GM18868 (cell line): ENCODE measurements around the gene APLP2.
"Not testable (repeated sequence)": the region's sequence is repeated elsewhere in the genome, so short reads cannot be mapped to it uniquely, and the experiment has no call there.

Experiments
- ATAC-seq: cut with Tn5 transposase; IDR thresholded peaks from one replicate; pipeline ENCODE4 v1.9.1; 2021; ENCODE audit warnings: mild to moderate bottlenecking, moderate library complexity; ENCODE audit not compliant: unreplicated experiment

APLP2 gene

GRCh38 chr11:130088919-130089673, 19.4 kb downstream of the APLP2 start:
- ATAC-seq = no peak

GRCh38 chr11:130089674-130090073, 20.0 kb downstream of the APLP2 start:
- no peak for ATAC-seq

GRCh38 chr11:130090517-130090916, 20.8 kb downstream of the APLP2 start:
- not testable (repeated sequence) for ATAC-seq

- ATAC-seq = not testable (repeated sequence)
These were observed 21.5 kb downstream of the APLP2 start for GRCh38 chr11:130091169-130091568.

- ATAC-seq = no peak
These were observed 23.0 kb downstream of the APLP2 start for GRCh38 chr11:130092661-130093060.

GRCh38 chr11:130094614-130095013, 24.9 kb downstream of the APLP2 start:
- ATAC-seq = no peak

- ATAC-seq = no peak
These were observed 25.6 kb downstream of the APLP2 start for GRCh38 chr11:130095326-130095725.

GRCh38 chr11:130096042-130096441, 26.3 kb downstream of the APLP2 start:
- no peak for ATAC-seq

- no peak for ATAC-seq
These were observed 27.1 kb downstream of the APLP2 start for GRCh38 chr11:130096823-130097222.

- ATAC-seq = no peak
These were observed 27.6 kb downstream of the APLP2 start for GRCh38 chr11:130097285-130097684.

- no peak for ATAC-seq
These were observed 29.7 kb downstream of the APLP2 start for GRCh38 chr11:130099356-130099755.

GRCh38 chr11:130100381-130101095, 30.8 kb downstream of the APLP2 start:
- no peak for ATAC-seq

- ATAC-seq = no peak
These were observed 32.0 kb downstream of the APLP2 start for GRCh38 chr11:130101661-130102060.

- no peak for ATAC-seq
These were observed 32.9 kb downstream of the APLP2 start for GRCh38 chr11:130102301-130103249.

- ATAC-seq = no peak
These were observed 33.7 kb downstream of the APLP2 start for GRCh38 chr11:130103296-130103814.

- no peak for ATAC-seq
These were observed 36.7 kb downstream of the APLP2 start for GRCh38 chr11:130106381-130106780.

- ATAC-seq = not testable (repeated sequence)
These were observed 39.0 kb downstream of the APLP2 start for GRCh38 chr11:130108671-130109070.

GRCh38 chr11:130109386-130109785, 39.7 kb downstream of the APLP2 start:
- ATAC-seq = no peak

- ATAC-seq = no peak
These were observed 40.8 kb downstream of the APLP2 start for GRCh38 chr11:130110339-130111108.
